GM21786 (cell line): ENCODE results near the gene CKMT1A.
"Not testable (repeated sequence)": the region's sequence is repeated elsewhere in the genome, so short reads cannot be mapped to it uniquely, and the experiment has no call there.

Source experiments
- ATAC-seq: cut with Tn5 transposase; IDR thresholded peaks from one replicate; pipeline ENCODE4 v1.9.1; 2021; ENCODE audit not compliant: unreplicated experiment

CKMT1A gene

DNA sequence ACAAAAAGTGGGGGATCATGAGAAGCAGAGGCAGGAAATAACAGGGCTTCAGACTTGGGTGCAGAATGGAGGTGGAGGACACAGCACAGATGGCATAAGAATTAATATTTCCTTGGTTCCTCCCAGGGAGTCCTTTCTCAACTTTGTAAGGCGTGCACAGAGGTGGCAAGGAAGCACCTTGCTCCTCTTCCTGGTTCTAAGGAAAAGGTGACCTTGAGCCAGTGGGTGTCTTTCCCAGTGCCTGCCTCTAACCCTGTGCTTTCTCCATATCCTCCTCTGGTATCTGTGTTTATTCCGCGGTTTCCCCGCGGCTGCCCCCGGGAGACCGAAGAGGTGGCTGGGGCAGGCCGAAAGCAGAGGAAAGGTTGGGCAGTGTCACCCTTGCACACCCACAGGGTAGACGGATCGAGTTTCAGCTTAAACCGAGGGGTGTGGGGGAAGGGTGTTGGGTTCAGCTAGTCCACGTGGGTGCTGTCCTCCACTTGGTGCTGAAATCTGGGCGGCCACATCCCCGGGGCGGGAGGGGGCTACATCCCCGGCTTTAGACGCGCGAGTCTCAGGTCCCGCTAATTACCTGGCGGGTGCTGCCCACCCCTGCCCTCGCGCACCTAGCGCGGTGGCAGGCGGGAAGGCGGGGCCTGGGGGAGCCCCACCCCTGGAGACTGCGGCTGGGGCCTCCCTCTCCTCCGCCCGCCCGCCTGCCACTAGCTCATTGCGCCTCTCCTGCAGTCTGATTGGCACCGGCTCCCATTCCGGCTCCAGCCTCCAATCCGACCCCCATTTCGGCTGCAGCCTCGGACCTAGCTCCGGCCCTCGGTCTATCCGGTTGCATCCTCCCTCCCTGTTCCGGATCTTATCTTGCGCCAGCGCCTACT lies at the start of gene CKMT1A:
Gene CKMT1A, plus strand, starts transcription at position 712 of the 875 bp plus-strand sequence. CDS start 192 bp downstream, outside the sequence.
- not testable (repeated sequence) for ATAC-seq

DNA sequence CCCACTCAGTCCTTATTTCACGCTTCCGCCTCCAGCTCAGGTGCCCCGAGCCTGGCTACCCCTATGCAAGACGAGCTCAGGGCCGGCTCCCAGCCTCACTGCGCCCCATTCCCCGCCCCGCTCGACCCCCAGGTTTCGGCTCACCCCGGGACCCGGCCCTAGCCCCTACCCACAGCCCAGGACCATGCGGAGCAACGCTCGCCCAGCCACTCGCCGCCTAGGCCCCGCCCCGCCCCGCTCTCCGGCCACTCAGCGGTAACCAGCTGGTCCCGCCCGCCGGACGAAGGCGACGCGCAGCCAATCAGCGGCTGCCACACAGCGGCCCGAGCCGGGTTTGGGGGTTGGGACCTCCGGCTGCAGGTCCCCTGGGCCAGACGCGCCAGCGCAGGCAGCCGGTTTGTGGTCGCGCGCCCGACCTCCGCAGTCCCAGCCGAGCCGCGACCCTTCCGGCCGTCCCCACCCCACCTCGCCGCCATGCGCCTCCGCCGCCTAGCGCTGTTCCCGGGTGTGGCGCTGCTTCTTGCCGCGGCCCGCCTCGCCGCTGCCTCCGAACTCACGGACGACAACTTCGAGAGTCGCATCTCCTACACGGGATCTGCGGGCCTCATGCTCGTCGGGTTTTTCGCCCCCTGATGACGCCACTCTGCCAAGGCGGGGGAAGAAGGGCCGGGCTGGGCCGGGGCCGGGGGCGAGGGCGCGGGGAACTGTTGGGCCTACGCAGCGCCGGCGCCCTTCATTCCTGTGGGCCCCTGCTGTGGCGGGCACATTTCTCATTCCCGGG lies 44.8 kb upstream of the CKMT1A start, which contains the start of gene CATSPER2:
Gene CATSPER2, minus strand, starts transcription at position 196 of the 781 bp plus-strand sequence. CDS start 783 bp downstream, outside the sequence.
- ATAC-seq = no peak

DNA sequence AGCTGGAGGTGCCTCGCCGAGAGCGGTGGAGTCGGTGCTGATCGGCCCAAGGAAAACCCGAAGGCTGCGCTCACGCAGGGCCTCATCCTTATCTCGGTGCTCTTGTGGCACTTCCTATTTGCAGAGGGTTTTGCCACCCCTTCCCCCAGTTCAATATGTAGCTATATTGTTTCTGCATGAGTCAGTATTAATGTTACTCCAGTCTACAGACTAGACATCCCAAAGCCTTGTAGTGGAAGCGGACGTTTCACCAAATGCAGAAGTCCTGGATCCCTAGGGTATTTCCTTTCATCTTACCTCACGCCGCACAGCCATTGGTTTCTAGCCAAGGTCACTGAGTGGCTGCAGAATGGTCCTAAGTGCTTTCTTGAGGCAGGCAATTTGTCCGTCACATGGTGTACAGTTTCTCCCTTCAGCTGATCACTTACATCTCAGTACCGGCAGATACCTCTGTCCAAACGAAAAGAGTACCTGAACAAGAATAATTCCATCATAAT lies 44.2 kb upstream of the CKMT1A start:
- not testable (repeated sequence) for ATAC-seq

DNA sequence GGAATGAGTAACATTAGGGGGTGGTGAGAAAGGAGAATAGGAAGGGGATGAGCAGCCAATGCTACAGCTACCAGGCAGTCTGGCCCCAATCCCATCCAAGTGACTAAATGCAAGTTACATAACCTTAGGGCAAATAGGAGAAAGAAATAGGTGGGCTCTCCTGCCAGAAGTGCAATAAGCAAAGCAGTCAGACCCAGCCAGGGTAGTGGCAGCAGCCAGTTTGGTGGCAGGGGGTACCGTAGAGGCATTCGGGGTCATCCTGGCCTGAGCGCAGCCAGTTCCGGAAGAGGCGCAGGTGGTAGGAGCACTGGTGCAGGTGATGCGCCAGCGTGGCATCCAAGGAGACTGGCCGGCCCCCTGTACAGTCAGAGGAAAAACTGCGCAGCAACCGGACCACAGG lies 33.9 kb upstream of the CKMT1A start:
- ATAC-seq = not testable (repeated sequence)

DNA sequence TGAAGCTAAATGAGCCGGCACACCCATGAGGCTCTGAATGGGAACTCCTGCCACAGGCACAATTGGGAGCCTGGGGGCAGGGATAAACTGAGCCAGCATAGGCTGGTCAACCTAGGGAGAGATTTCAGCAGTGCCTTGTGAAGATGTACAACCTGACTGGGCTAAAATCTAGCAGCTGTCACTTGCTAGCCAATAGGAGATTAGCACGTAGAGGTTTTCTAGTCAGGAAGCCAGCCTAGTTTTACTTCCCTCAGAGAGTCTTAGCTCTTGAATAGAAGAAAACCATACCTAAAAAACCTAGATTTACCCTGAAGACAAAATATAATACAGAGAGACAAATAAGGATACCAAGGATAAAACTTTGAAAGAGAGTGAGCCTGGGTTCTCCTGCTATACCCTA lies 31.4 kb upstream of the CKMT1A start:
- not testable (repeated sequence) for ATAC-seq

DNA sequence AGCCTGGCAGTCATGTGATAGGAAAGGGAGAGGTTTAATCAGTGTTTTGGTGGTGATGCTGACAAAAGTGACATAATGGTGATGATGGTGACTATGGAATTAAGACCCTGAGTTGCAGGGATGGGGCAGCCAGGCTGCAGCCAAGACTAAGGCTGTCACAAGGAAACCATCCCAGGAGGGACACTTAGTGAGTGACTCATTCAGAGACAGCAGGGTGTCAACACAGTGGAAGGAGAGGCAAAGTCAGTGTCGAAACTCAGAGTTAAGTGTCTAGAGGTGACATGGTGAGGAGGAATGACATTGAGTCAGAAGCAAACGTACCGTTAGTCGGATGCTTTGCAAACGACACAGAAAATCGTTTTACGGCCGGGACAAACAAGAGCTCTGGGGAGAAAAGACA lies 30.3 kb upstream of the CKMT1A start:
- not testable (repeated sequence) for ATAC-seq

DNA sequence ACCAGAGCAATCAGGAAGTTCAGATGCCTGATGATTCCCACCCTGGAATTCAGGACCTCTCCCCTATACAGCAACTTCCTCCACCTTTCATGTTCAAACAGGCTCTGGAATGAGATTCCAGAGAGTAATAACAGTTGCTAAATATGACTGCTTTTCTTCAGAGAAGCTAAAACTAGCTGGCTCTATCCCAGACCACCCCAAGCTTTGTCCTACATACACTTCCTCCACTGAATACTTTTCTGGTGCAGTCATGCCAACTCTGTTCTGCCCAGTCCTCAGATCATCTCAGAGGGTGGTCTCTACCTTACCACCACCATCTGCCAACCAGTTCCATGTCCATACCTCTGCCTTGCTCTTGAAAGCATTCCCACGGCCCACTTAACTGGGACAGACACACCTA lies 27.5 kb upstream of the CKMT1A start:
- ATAC-seq = not testable (repeated sequence)

DNA sequence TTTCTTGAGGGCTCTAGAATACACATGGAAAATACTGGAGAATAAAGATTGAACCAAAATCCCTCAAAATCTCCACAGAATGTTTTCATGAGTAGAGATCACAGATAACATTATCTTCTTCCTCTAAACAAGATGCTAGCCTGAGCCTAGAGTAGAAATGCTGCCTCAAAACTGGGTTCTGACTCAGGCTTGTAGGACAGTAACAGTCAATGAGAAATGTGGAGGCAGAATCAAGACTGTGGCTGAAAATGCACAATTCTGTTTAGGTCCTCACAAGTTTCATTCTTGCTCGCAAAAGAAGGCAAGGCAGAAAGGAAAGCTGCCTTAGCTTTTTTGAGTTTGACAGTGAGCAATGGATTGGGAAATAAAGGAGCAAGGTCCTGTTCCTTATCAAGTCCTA lies 19.5 kb upstream of the CKMT1A start:
- not testable (repeated sequence) for ATAC-seq

DNA sequence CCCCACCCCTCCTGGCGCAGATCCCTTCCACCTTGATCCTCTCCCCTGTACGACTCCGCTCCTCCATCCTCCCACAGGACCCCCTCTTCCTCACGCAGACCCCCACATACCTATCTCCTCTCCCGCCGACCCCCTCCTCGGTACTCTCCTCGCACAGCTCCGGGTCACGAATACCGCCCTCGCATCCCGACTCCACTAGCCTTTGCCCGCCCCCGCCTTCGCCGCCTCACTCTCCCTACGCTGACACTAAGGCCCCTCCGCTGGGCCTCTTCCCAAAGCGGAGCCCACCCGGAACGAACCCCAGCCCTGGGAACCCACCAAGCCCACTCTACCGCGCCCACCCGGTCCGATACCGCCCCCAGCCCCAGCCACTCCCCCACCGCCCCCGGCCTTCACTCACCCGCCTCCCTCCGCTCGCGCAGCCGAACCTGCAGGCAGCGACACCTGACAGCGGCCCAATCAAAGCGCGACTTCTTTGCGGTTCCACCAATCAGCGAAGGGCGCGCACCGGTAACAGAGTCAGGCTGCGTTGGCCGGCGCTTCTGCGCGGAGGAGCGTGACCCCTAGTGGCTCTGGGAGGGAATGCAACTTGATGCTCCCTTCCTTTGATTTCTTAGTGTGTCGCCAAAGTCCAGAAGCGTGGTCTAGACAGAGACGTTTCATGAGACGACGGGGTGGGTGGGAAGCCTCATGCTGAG lies 3.9 kb upstream of the CKMT1A start:
- ATAC-seq = peak; percentile 95

DNA sequence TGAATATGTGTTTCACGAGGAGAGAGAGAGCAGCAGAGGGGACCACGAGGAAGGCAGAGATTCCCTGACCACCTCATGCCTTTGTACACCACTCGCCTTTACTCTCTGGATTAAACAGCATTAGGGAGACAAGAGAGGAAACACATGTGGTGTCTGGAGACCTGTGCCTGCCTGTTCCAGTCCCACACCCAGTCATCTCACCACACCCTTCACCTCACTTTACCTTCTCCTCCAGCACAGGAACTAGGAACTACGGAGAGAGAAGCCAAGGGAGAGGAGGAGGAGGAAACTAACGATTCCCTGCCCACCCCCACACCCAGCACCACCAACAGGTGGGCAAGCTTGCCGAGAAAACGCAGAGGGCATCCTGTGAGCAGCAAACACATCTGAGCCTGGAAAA lies 980 bp upstream of the CKMT1A start:
- not testable (repeated sequence) for ATAC-seq

DNA sequence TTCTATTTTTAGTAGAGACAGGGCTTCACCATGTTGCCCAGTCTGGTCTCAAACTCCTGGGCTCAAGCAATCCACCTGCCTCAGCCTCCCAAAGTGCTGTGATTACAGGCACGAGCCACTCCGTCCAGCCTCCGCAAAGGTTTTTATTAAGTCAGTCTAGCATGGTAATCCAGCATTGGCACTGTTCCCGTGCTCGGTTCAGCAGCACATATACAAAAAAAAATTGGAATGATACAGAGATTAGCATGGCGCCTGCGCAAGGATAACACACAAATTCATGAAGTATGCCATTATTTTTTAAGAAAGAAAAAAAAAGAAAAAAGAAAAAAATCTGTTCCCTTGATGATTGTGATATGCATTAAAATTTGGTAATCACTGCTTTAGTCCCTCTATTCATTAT lies 8.5 kb downstream of the CKMT1A start:
- ATAC-seq = no peak

DNA sequence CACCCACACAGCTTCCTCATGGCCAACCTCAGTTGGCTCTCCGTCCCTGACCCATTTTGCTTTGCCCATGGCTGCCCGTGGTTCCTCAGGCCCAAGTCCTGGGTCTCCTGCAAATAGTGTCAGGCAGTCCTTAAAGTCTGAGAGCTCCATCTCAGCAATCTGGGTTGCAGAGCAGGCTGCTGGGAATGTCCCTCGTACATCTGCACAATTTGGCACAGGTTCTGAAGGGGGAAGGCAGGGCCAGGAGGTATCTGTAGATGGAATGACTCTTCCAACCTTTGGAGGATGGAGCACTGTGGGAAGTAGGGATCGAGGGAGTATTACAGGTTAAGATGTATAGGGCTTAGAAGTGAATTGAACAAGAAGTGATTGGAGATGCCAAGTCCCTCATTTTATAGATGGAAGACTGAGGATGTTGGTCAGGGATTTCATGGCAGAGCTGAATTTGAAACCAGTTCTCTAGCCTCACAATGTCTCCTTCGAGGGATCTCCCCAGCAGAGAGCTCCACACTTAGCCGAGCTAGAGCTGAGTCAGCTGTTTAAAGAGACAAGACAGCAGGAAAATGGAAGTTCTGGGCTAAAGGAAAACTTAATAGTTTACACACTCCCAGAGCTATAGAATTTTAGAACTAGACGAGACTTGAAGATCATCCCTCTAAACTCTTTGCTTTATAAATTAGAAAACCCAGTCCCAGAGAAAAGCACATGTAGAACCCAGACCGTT lies 9.2 kb downstream of the CKMT1A start:
- ATAC-seq = no peak

DNA sequence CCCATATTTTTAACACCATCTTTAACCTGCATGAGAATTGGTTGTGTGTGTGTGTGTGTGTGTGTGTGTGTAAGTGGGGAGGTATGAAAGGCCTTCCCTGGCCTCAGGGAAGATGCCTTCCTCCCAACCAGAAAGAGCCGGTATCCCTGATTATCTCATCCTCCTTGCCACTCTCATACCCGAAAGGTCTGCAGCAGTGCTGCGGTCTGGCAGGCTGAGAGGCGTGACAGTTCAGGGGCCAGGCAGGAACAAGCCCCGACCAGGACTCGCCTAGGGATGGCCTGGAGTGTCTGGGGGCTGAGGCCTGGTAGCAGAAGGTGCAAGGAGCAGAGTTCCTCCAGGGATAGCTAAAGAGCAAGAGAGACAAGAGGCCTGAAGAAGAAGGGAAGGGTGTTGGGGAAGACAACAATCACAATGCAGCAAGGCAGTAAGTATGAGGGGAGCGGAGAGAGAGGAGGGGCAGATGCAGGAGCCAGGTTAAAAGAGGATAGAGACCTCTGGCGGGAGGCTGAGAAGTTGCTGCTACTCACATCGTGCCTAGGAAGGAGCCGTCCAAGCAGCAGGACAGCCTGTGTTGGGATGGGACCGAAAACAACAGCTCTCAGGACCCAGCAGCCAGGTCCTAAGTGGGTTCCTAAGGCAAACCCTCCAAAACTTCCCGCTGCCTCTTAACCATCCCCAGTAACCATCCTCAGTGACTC lies 16.9 kb downstream of the CKMT1A start:
- ATAC-seq = not testable (repeated sequence)

DNA sequence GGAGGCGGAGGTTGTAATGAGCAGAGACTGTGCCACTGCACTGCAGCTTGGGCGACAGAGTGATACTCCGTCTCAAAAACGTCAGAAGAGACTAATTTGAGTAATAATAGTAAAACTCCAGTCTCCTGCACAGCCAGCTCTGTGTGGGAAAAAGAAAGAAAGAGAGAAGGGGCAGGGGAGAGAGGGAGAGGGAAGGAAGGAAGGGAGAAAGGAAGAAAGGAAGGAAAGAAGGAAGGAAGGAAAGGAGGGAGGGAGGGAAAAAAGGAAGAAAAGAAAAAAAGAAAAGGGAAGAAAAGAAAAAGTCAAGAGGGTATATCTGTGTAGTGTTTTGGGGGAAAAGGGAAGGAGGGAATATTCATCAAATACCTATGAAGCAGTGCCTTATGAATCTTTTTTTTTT lies 29.5 kb downstream of the CKMT1A start:
- no peak for ATAC-seq

DNA sequence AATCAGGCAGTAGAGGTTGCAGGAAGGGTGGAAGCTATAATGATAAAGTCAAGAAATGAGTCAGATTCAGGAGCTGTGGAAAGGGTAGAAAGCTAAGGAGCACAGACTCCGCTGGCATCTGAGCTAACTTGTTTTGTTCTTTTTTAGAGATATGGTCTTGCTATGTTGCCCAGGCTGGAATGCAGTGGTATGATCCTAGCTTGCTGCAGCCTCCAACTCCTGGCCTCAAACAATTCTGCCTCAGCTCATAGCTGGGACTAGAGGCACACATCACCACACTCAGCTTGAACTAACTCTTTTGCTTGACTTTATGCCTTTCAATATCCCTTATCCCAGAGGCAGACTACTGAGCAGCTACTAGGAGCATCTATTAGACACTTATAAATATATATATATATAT lies 32.6 kb downstream of the CKMT1A start:
- not testable (repeated sequence) for ATAC-seq

DNA sequence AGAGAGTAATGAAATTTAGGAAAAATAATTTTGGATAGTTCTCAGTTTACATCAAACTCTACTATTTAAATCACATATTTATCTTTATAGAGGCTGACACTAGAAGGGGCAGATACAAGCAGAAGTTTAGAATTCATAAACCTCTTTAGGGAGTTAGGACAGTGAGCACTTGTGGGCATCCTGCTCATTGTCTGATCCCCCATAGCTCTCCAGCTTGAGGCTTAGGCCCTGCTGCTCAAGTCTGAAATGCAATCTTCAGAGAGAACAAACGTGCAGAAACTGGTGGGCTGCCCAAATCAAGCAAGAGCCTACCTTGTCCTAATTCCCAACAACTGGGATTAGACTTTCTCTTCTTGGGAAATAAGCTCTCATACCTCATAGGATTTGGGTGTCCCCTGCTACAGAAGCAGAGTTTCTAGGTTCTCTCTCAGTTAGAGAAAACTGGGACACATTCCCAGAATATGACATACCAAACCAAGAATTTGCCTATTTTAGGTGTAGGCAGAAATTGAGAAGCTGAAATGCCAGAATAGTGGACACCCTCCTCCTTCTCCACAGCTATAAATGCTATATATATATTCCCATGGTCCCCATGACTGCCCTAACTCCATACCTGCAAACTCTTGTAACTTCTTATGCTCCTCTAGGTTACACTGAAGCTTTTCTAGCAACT lies 34.5 kb downstream of the CKMT1A start:
- ATAC-seq = not testable (repeated sequence)

DNA sequence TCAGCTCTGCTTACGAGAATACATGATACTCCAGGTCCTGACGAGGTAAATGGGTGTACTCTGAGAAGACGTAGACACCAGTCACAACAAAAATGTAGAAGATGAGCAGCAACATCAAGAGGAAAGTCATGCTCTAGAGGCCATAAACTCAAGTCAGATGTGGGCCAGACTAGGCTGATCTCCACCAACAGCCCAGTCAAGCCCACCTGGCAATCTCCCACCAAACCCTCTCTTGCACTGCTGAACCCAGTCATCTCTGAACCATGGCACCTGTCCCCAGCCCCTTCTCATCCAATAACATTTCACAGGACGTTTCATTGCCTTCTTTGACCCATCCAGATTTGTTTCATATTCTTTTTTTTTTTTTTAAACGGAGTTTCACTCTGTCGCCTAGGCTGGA lies 41.8 kb downstream of the CKMT1A start:
- ATAC-seq = peak; percentile 34

DNA sequence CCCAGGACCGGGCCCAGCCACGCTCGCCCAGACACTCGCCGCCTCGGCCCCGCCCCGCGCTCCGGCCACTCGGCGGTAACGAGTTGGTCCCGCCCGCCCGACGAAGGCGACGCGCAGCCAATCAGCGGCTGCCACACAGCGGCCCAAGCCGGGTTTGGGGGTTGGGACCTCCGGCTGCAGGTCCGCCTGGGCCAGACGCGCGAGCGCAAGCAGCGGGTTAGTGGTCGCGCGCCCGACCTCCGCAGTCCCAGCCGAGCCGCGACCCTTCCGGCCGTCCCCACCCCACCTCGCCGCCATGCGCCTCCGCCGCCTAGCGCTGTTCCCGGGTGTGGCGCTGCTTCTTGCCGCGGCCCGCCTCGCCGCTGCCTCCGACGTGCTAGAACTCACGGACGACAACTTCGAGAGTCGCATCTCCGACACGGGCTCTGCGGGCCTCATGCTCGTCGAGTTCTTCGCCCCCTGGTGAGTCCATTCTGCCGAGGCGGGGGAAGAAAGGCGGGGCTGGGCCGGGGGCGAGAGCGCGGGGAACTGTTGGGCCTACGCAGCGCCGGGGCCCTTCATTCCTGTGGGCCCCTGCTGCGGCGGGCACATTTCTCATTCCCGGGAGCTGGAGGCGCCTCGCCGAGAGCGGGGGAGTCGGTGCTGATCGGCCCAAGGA lies 52.7 kb downstream of the CKMT1A start, which contains the start of gene PDIA3:
Gene PDIA3, plus strand, starts transcription at position 194 of the 658 bp plus-strand sequence. Its CDS starts 102 bp downstream, at position 296.
- ATAC-seq = peak; percentile 75
